ENCODE data around the gene SUSD6.

Gene SUSD6

DNA sequence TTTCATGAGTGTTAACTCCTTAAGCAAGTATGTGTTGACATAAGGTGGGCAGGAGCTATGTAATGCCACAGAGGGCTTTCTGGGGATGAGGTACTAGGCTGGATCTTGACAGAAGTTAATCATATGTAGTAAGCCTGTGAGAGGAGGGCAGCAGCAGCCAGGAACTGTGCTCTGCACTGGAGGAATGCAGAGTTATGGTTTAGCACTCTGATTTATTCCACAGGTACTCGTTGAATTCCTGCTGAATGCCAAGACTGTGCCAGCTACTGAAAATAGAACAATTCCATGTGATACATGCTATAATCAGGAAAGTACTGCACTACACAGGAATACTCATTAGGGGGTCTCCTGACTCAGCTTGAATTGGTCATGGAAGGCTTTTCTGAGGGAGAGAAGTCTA is 58.7 kb downstream of the SUSD6 start:
- no peak for DNase-seq

DNA sequence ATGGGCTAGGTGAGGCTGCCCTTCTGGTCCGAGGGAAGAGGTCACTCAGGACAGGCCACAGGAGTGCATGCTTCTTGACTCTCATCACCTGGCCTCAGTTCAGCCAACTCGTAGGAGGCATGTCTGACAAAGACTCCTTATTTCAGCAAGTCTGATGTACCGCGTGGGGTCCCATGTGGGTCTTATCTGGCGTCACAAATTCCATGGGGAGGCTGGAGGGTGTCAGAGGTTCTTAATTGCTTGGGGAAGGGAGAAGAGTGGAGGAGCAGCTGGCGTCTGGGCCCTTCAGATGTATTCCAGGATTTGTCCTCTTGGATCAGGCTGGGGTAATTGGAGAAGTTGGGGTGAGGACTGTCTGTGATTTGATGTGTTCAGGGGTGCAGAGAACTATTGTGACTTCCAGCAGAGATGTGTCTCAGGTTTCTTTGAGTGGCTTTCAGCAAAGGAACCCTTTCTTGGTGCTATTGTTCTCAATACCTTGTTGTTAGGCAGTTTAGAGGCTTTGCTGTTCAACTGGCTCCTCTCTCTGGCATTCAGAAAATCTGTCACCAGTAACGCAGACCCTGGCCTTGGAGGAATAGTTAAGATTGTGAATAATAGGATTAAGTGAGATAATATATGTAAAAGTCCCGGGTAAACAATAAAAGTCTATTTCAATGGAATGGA is 60.1 kb downstream of the SUSD6 start:
- no peak for DNase-seq

DNA sequence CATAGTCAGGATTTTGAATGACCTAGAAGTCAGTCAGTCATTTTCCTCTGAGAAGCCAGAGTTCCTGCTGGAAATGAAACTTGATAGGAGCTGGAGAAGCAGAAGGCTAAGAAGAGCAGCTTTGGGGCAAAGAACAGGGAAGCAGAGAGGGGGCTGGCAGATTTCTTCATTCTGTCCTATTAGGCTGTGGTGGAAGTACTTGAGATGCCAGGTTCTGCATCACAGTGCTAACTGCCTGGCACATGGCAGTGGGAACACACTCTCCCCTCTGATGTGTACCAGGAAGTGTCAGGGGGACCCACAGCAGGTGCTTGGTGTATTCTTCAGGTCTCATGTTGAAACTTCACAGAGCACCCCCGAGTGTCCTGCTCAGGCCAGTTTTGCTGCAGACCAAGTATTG is 61.0 kb downstream of the SUSD6 start:
- no peak for DNase-seq

DNA sequence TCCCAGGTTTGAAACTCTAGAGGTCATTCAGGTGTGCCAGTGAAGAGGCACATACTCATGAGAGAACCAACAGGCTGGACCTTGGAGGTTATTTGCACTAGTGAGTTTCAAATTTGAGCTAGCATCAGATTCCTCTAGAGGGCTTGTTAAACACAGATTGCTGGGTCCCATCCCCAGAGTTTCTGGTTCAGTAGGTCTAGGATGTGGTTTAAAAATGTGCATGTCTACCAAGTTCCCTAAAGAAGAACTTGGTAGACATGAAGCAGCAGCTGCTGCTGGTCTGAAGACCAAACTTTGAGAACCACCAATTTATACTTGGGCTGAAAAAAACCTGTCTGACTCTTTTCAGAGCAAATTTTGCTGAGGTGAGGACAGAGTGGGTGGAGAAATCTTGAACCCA is 61.7 kb downstream of the SUSD6 start:
- no peak for DNase-seq

DNA sequence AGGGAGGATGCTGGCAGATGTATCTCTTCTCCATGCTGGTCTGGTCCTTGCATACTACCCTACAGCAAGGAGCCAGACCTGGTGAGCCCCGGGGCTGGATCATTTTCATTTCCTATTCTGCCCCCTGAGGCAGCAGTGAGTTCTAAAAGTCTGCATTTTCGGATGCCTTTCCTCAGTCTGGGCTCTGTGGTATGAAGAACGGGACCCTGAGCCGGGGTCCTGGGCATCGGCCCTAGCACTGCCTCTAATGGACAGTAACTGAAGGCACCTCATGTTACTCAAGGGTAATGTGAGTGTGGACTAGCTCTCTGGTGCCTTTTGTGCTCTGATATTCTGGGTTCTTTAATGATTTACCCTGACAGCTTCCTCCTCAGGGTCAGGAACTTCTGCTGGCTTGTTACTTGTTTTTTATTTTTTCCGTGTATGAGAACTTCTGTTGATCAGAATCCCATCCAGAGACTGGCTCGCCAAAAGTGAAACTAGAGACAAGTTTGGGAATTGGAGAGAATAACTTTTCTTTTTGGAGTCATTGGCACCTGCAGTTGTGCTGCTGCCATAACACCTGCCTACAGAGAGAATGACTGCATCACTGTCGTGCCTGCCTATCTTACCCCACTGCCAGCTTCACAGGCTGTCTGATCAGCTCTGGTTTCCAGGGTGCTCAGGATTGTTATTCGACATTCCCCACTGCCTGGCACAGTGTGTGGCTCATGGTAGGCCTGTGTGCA is 62.3 kb downstream of the SUSD6 start:
- DNase-seq, result no peak

DNA sequence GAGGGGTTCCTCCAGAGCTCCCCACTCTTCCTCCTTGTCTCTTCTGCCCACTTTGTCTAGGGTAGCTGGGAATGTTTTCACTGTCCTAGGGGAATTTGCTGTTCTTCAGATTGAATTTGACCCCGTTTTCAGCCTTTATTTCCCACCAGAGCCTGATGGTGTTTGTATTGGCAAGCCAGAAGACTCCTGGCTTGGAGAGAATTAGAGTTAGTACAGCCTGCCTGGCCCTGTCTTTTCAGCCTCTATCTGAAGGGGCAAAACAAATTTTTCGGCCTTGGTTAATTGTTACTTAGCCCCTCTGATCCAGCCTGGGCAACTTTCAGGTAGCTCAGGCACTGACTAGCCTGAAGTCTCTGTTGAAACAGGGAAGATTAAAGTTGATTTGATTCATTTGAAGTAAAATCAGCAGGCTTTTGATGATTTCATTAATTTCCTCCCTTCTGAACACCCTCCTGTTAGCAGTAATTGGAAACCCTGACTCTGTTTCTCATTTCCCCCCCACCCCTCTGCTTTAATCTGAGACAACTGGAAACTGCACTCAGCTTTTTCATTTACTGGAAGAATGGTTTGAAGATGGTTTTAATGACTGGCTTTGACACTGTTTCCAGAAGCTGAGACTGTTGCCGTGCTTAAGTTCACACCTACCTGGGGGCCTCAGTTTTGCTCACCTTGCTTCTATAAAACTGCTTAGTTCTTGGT is 63.3 kb downstream of the SUSD6 start:
- no peak for DNase-seq

DNA sequence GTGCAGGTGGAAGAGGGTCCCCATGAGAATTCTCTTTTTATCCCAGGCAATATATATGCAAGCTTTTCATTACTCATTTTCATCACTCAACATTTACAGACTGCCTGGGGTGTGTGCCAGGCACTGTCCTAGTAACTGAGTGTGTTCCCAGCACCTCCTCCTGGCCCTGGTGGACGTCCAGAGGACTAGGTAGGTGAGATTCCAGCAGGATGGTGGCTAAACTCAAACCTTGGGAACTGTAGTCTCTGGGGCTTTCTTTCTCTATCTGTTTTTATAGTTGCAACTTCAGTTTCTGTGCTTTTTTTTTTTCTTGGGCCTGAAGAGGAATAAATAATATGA is 63.8 kb downstream of the SUSD6 start:
- no peak for DNase-seq

DNA sequence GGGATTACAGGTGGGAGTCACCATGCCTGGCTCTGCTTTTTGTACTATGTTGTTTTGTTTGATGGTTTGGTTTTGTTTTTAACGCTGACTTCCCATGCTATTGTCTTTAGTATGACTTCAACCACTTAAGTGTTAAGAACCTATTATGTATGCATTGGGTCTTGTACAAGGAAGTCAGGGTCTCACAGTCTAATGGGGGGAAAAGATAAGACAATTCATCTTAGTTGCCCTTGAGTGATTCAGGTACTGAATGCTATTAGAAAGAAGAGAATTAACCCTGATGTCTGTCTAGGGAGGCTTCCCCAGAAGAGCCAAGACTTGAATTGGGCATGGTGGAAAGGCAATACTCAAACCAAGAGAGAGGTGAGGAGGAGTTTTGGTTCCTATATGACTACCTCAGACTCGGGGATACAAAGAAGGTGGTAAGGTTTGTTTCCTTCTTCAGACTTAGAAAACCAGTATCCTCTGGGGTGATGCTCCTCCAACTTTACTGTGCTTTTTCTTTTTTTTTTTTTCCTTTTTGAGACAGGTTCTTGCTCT is 64.6 kb downstream of the SUSD6 start:
- DNase-seq, result no peak

DNA sequence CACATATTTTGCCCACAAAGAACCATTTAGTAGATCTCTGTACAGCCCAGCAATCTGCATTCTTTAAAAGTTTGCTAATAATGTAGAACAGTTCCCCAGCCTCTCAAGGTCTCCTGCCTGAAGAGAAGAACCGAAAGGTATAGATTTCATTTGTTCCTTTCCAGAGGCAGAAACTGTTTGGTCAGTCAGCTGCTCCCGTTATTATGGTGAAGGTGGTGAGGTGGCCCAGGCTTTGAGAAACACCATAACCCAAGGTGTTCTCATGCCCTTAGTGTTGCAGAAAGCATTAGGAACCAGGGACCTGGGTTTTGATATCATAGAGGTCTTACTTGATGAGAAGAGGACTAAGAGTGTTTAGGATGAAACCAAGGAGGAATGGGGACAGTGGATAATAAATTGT is 65.3 kb downstream of the SUSD6 start:
- DNase-seq, result no peak

DNA sequence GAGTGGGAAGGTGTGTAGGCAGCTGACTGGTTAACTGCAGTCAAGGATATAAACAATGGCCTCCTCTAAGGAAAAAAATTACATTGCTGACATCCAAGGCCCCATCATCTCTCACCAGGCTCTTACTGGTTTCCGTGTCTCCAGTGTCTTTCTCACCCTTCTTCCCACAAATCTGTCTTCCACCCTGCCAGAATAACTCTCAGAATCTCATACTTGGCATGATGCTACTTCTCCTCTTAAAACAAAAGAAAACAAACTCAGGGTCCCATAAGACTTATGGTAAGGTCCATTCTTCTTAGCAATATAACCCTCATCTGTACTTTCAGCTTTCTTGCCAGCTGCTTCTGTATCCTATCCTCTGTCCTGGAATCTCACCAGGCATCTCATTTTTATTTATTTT is 68.9 kb downstream of the SUSD6 start:
- no peak for DNase-seq

DNA sequence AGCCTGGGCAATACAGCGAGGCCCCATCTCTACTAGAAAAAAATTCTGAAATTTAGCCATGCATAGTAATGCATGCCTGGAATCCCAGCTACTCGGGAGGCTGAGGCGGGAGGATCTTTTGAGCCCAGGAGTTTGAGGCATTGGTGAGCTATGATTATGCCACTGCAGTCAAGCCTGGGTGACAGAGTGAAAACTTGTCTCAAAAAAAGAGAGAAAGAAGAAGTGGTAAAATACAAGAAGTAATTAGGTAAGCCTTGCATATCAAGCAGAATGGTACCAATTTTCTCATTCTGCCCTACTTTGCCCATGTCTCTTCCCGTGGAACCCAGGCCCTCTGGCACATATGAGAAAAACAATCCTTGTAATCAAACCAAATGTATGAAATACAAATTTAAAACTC is 70.7 kb downstream of the SUSD6 start:
- no peak for DNase-seq

DNA sequence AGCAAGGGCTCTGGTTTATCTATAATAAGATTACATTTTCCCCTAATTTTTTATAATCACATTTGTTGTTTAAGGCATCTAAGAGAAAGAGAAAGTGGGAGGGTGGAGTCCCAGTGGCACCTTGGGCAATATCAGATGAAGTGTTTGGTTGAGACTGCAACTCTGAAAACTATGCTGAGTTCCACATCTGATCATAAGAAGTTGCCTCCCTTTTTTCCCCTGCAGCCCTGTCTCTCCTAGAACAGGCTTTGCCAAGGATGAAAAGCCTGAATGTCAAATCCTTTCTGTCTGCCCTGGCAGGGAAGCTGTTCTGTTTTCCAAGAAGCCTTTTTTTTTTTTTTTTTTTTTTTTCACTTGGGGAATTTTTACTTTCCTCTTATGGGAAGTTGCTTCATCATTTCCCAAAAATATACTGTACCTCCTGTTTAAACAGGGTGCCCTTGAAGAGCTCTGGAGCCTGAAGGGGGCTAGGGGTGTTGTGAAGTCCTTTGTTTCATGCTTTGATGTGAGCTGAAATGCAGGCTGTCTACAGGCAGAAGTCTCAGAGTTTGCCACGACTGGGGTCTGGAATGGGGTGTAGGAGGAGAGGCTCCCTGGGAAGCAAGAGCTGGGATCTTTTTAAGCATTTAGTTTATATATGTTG is 71.3 kb downstream of the SUSD6 start:
- no peak for DNase-seq

DNA sequence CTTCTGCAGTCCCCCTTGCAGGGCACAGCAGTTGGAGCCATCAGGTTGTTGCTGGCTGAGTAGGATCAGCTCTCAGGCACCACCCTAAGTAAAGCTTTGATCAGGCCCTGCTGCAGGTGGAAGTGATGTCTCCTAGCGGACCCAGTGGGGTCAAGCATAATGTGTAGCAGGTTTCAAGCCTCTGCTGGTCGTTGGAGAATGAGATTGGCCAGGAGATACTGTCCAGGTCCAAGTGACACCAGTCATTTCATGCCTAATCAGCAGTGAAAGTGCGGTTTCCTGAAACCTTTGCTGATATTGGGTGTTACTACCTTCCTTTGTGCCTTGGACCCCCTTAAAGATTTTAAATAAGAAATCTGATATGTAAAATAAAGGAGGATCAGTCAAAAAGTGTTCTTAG is 72.6 kb downstream of the SUSD6 start:
- no peak for DNase-seq

DNA sequence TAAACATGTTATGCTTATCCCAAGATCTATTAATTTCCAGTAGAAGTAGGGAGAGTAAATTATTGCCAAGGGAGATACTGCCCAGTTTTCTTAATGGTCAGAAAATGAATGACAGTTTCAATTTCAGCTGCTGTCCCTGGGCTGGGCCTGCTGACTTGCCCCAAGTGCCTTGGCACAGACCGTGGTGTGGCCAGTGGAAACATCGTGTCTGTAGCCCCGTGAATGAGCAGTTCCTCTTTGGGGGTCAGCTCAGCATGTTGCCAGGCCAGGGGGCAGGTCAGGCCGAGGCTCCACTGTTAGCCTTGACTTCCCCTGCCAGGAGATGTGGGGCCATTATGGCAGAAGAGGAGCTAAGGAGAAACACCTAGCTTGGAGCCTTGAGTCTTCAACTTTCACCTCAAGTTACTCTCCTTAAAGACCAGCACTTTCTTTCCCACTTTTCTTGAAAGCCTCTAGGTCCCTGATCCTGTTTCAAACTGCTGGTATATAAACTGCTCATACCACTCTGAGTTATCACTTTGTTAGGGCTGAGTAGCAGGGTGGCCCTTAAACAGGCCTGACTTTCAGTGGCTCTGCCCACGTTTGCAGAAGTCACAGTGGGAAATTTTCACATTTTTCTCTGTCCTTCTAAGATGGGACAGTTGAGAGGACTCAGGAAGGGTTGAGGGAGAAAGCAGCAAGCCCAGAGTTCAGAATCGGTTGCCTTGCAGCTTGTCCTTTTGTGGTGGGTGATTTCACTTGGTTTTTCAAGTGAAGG is 73.2 kb downstream of the SUSD6 start:
- DNase-seq, result peak in 2 of 56 donors; percentile 5 to 20

DNA sequence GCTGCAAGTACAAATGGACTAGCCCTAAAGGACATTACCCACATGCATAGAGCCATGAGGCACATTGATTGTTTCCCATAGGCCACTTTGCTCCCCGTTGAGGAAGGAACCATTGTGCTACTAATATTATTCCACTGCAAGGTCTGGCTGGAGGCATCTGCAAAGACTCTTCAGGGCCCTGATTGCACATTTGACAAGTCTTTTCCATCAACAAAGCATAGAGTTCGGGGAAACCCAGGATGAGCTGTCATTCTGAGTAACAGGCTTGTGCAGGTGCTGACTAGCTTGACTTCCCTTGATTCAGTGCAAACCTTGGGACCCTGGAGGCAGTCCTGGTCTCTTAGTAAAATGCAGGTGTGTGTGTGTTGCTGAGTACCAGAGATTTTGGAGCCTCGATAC is 73.8 kb downstream of the SUSD6 start:
- no peak for DNase-seq

DNA sequence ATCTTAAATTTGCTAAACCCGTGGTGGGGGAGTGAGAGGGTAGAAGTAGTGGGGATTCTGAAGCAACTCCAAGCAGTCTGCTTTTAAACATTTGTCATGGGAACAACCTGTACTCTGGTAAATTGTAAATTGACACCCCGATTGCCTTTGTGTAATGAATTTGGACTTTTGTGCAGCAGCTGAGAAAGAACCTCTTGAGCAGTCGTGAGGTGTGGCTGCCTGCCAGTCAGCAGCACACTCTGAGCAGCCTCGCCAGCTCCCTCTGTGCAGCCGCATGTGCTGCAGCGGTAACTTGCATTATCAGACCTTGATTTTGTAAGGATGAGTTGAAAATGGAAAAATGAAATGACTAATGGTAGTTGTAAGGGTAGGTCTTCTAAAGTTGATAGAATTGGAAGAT is 74.3 kb downstream of the SUSD6 start:
- peak in 30 of 56 donors; percentile 8 to 65 (median 40) for DNase-seq

DNA sequence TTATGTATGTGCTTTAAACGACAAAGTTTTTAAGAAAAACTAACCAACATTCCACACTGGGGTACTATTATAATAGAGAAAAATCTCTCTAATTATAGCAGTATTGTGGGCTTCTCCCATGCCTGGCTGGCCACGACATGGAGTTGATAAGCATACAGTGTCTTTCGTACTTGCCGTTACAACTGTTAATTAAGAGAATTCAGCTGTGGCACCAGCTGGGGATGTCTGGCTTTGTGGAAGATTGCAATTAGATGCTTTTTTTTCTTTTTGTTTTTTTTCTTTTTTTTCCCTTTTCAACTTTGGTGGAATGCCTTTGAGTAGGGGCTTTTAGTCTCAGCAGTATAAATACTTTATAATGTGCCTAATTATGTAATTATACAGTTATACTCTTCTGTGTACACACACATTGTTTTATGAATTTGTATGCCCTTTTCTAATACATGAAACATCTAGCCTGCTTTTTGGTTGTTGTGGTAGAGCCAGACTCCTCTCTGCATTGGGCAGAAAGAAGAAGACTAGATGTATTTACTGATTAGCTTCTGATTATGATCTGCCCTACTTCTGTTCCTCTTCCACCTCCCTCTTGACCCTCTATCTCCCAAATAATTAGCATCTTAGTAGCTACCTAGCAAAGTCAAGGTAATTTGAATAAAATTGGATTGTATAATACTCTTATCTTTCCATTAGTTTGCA is 76.4 kb downstream of the SUSD6 start:
- no peak for DNase-seq

DNA sequence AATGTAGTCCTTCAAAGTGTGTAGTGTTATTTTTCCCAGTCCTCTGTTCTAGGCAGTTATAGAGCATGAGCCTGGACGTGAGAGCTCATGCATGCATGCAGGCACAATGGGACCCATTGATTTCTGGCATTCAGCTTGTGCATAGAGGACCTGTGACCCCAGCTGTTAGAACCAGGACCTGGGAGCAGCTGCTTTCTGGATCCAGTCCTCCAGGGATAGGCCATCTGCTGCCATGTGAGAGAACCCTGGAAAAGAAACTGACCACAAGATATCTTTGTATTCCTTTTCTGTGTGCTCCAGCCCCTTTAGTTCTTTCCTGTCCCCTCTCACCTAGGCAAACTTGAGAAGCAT is 76.9 kb downstream of the SUSD6 start:
- peak in 40 of 56 donors; percentile 14 to 84 (median 54) for DNase-seq

DNA sequence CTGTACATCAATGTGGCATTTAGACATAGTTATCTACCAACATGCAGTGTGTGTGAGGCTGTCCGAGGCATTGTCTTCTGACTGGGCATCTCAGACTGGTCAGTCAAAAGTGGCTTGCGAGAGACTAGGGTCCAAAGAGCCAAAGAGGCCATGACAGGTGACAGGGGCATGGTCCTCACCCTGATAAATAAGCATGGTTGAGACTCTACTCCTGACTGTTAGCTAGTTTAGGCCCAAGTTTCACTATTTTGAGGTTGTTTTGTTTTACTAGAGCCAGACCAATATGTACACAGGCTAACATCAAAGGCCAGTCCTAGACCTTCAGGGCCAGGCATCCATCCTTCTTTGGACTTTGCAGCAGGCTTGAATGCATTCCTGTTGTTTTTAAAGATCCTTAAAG is 78.6 kb downstream of the SUSD6 start:
- DNase-seq, result no peak

DNA sequence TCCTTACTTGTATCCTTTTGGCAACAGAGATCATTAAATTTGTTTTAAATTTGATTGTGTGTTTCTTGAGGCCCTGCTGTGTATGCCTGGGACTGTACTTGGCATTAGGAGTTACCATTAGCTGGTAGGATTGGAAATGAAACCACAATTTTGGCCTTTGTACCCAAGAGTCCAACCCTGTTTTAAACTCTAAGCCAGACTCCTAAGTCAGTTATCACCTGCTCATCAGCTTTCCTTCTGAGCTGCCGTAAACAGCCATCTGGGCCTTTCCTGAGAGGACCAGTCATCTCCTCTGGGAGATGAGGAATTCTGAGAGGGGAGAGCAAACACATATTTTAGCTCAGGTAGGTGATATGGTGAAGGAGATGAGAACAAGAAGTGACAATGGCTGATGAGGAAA is 81.2 kb downstream of the SUSD6 start:
- no peak for DNase-seq

DNA sequence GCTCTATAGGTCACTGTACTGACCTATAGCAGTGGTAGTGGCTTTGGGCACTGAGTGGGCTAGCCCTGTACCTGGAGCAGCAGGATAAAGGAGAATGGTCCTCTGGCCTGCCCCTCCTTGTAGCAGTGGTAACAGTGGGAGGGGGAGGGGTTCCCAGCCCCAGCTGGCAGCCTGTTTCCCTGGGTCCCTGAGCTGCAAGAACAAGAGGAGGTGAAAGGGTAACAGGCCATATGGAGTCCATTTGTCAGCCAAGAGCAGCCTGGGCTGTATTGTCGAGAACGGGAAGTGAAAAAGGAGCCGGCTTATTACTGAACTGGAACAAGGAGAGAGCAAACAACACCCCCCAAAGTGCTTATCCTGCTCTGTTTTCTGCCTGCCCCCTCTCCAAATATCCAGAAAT is 81.7 kb downstream of the SUSD6 start:
- peak in 2 of 56 donors; percentile 20 to 43 for DNase-seq

Data from amygdala (tissue), 56 donors.